AG08396 (cell line): ENCODE measurements around the gene TTC39A.

ENCODE experiments used
- DNase-seq: peaks from one replicate; pipeline ENCODE4 v3.0.0; 2012; ENCODE audit warnings: low spot score, mixed read lengths

Gene TTC39A

GRCh38 chr1:51297401-51298321, 32.7 kb downstream of the TTC39A start:
- DNase-seq: no peak

- peak; percentile 84 for DNase-seq
Observed at GRCh38 chr1:51296383-51297357, 33.7 kb downstream of the TTC39A start.

- no peak for DNase-seq
Observed at GRCh38 chr1:51295926-51296325, 34.4 kb downstream of the TTC39A start.

GRCh38 chr1:51294566-51295184, 35.7 kb downstream of the TTC39A start:
- peak; percentile 23 for DNase-seq

- DNase-seq: no peak
Observed at GRCh38 chr1:51293898-51294515, 36.4 kb downstream of the TTC39A start.

GRCh38 chr1:51290489-51290847, 39.9 kb downstream of the TTC39A start:
- DNase-seq: no peak

- no peak for DNase-seq
Observed at GRCh38 chr1:51289676-51290488, 40.5 kb downstream of the TTC39A start.

- no peak for DNase-seq
Observed at GRCh38 chr1:51288578-51288977, 41.8 kb downstream of the TTC39A start.

GRCh38 chr1:51287966-51288365, 42.4 kb downstream of the TTC39A start:
- no peak for DNase-seq

- DNase-seq: no peak
Observed at GRCh38 chr1:51285055-51285454, 45.3 kb downstream of the TTC39A start.

- DNase-seq: no peak
Observed at GRCh38 chr1:51284487-51284954, 45.8 kb downstream of the TTC39A start.

GRCh38 chr1:51283979-51284378, 46.4 kb downstream of the TTC39A start:
- no peak for DNase-seq

- DNase-seq: no peak
Observed at GRCh38 chr1:51282605-51283004, 47.8 kb downstream of the TTC39A start.

GRCh38 chr1:51281807-51282206, 48.6 kb downstream of the TTC39A start:
- no peak for DNase-seq

GRCh38 chr1:51280321-51280978, 49.9 kb downstream of the TTC39A start:
- no peak for DNase-seq

- DNase-seq: no peak
Observed at GRCh38 chr1:51276286-51276685, 54.1 kb downstream of the TTC39A start.

GRCh38 chr1:51274676-51275075, 55.7 kb downstream of the TTC39A start:
- no peak for DNase-seq

- no peak for DNase-seq
Observed at GRCh38 chr1:51272916-51273315, 57.4 kb downstream of the TTC39A start.

- DNase-seq: no peak
Observed at GRCh38 chr1:51270751-51271150, 59.6 kb downstream of the TTC39A start.

- DNase-seq: no peak
Observed at GRCh38 chr1:51268634-51269033, 61.7 kb downstream of the TTC39A start.
